Measurements from ENCODE around the gene SLFN12L. TPM values are rescaled to one million over a fixed set of nuclear protein-coding genes. Genes with fewer than 3 reads are reported as not detected.
A peak's percentile ranks its signal among the peaks of the same experiment; 100 is the strongest.

Gene SLFN12L
- total and polyA plus RNA-seq, 3 donors from 2014 or later: 0.69 to 1.4 (median 1.0) TPM

- Histone ChIP-seq H3K4me3 (no peak overlapping the region), H3K36me3 (ENCODE audit: low read depth, missing control alignments) (no peaks in the 10 kb centered on the region), H3K9me3 (no peaks in the 10 kb centered on the region), H3K27ac (no peak overlapping the region), H3K4me1 (no peaks in the 10 kb centered on the region), H3K27me3 (no peaks in the 10 kb centered on the region)
- DNase-seq: no peak
- 62 to 78% methylated on average over 1 of the region's 1 CpG for whole genome bisulfite sequencing, 2 donors
- intact Hi-C loops (cut with DNase I; ENCODE audit: low total_unique reads): no loop called here
- TF ChIP-seq CTCF (IDR thresholded peaks at IDR 0.05) (no peak), POLR2A (IDR thresholded peaks at IDR 0.05) (no peak)
Measured at GRCh38 chr17:35453171-35453570, 84.3 kb downstream of the SLFN12L start.

- Histone ChIP-seq H3K4me3 (peak overlapping the region in 1 of 2 donors; percentile 49), H3K27ac (no peak overlapping the region), H3K36me3 (ENCODE audit: low read depth, missing control alignments) (no peaks in the 10 kb centered on the region), H3K9me3 (no peaks in the 10 kb centered on the region), H3K27me3 (no peaks in the 10 kb centered on the region), H3K4me1 (no peaks in the 10 kb centered on the region)
- DNase-seq: no peak
- intact Hi-C loops (cut with DNase I; ENCODE audit: low total_unique reads): no loop called here
- WGBS, 2 donors: 9 to 13% methylated on average over 19 to 36 of the region's 36 CpGs
- TF ChIP-seq CTCF (IDR thresholded peaks at IDR 0.05): no peak
- TF ChIP-seq POLR2A (IDR thresholded peaks at IDR 0.05): no peak
Measured at GRCh38 chr17:35449371-35449931, 88.0 kb downstream of the SLFN12L start.

GRCh38 chr17:35448899-35449227 is 88.6 kb downstream of the SLFN12L start:
- DNase-seq: no peak
- no peaks in the 10 kb centered on the region for H3K4me1 ChIP-seq
- WGBS, 2 donors: 16 to 31% methylated on average over 15 to 16 of the region's 16 CpGs
- no peaks in the 10 kb centered on the region for H3K9me3 ChIP-seq
- H3K27me3 ChIP-seq: no peaks in the 10 kb centered on the region
- no peak overlapping the region for H3K27ac ChIP-seq
- intact Hi-C loops (cut with DNase I; ENCODE audit: low total_unique reads): no loop called here
- peak overlapping the region; percentile 49 for H3K4me3 ChIP-seq
- no peak for TF ChIP-seq CTCF (IDR thresholded peaks at IDR 0.05)
- no peak for TF ChIP-seq POLR2A (IDR thresholded peaks at IDR 0.05)
- no peaks in the 10 kb centered on the region for H3K36me3 ChIP-seq (ENCODE audit: low read depth, missing control alignments)

- no peaks in the 10 kb centered on the region for H3K36me3 ChIP-seq (ENCODE audit: low read depth, missing control alignments)
- TF ChIP-seq POLR2A (IDR thresholded peaks at IDR 0.05) (no peak), CTCF (IDR thresholded peaks at IDR 0.05) (no peak)
- 0 to 1% methylated on average over 19 to 41 of the region's 44 CpGs for WGBS, 2 donors
- no peak within 1 kb of the TSS for H3K27ac ChIP-seq
- no peaks in the 10 kb centered on the region for H3K4me1 ChIP-seq
- no peaks in the 10 kb centered on the region for H3K9me3 ChIP-seq
- no peaks in the 10 kb centered on the region for H3K27me3 ChIP-seq
- DNase-seq: peak; percentile 56
- peak within 1 kb of the TSS; percentile 49 for H3K4me3 ChIP-seq
- intact Hi-C loops (cut with DNase I; ENCODE audit: low total_unique reads): no loop called here
Measured at GRCh38 chr17:35448214-35448898, 89.1 kb downstream of the SLFN12L start, which contains the start of gene SLFN13. Gene SLFN13 (minus strand): TSS chr17:35448766. CDS start chr17:35445680, 3,086 bp downstream.

- no peak for TF ChIP-seq CTCF (IDR thresholded peaks at IDR 0.05)
- no peak for TF ChIP-seq POLR2A (IDR thresholded peaks at IDR 0.05)
- Histone ChIP-seq H3K4me3 (no peak overlapping the region), H3K4me1 (no peaks in the 10 kb centered on the region), H3K27me3 (no peaks in the 10 kb centered on the region), H3K9me3 (no peaks in the 10 kb centered on the region), H3K27ac (no peak overlapping the region), H3K36me3 (ENCODE audit: low read depth, missing control alignments) (no peaks in the 10 kb centered on the region)
- intact Hi-C loops (cut with DNase I; ENCODE audit: low total_unique reads): no loop called here
- DNase-seq: no peak
- WGBS, 2 donors: 33 to 37% methylated on average over 3 of the region's 3 CpGs
Measured at GRCh38 chr17:35447499-35447898, 90.0 kb downstream of the SLFN12L start.

All from testis (tissue), 3 donors.